Measurements from ENCODE around the gene TMEM94.
"Not testable (repeated sequence)": the region's sequence is repeated elsewhere in the genome, so short reads cannot be mapped to it uniquely, and the experiment has no call there.

Gene TMEM94

GRCh38 chr17:75476752-75477489 is 20.5 kb downstream of the TMEM94 start:
- Histone ChIP-seq H3K27me3 (no peaks in the 10 kb centered on the region), H3K4me2 (peak overlapping the region; percentile 42 to 95 (median 78)), H4K20me1 (peaks cover 0 to 28% (median 10%) of the 10 kb centered on the region in 11 experiments; a peak in 8 of 22 replicates), H3K9me3 (replicated peaks in 1 of 11) (no peaks in the 10 kb centered on the region), H3K36me3 (peaks cover 30 to 70% (median 44%) of the 10 kb centered on the region in 11 experiments; a peak in 21 of 22 replicates), H3K27ac (peak overlapping the region in 6 of 11 experiments; percentile 4 to 47 (median 30); a peak in 8 of 22 replicates), H3K4me3 (no peak overlapping the region), H3K4me1 (peaks cover 73 to 97% (median 95%) of the 10 kb centered on the region in 10 experiments), H3K9ac (peak overlapping the region in 6 of 11 experiments; percentile 11 to 49 (median 26); a peak in 7 of 22 replicates)
- no peak for TF ChIP-seq Cebpa-rat (IDR thresholded peaks at IDR 0.05)

- peaks cover 25 to 66% (median 39%) of the 10 kb centered on the region in 11 experiments; a peak in 21 of 22 replicates for H3K36me3 ChIP-seq
- peak overlapping the region in 1 of 11 experiments; percentile 25; a peak in 2 of 22 replicates for H3K9ac ChIP-seq
- not testable (repeated sequence) for H3K4me3 ChIP-seq; H3K9me3 ChIP-seq (replicated peaks in 1 of 11); H3K27me3 ChIP-seq
- peaks cover 76 to 97% (median 95%) of the 10 kb centered on the region in 10 experiments for H3K4me1 ChIP-seq
- peaks cover 0 to 28% (median 10%) of the 10 kb centered on the region in 11 experiments; a peak in 8 of 22 replicates for H4K20me1 ChIP-seq
- peak overlapping the region in 5 of 11 experiments; percentile 4 to 47 (median 20); a peak in 5 of 22 replicates for H3K27ac ChIP-seq
- H3K4me2 ChIP-seq: peak overlapping the region; percentile 42 to 95 (median 78)
Observed at GRCh38 chr17:75477490-75477862, 21.0 kb downstream of the TMEM94 start.

GRCh38 chr17:75478508-75478907 is 22.1 kb downstream of the TMEM94 start:
- TF ChIP-seq Cebpa-rat (IDR thresholded peaks at IDR 0.05): no peak
- H3K4me1 ChIP-seq: peaks cover 85 to 97% (median 95%) of the 10 kb centered on the region in 10 experiments
- H4K20me1 ChIP-seq: peaks cover 0 to 28% (median 10%) of the 10 kb centered on the region in 11 experiments; a peak in 8 of 22 replicates
- no peaks in the 10 kb centered on the region for H3K9me3 ChIP-seq (replicated peaks in 1 of 11)
- H3K4me2 ChIP-seq: peak overlapping the region in 7 of 11 experiments; percentile 8 to 40 (median 20); a peak in 10 of 22 replicates
- no peaks in the 10 kb centered on the region for H3K27me3 ChIP-seq
- H3K36me3 ChIP-seq: peaks cover 20 to 64% (median 35%) of the 10 kb centered on the region in 11 experiments; a peak in 20 of 22 replicates
- H3K27ac ChIP-seq: peak overlapping the region in 6 of 11 experiments; percentile 15 to 43 (median 34); a peak in 5 of 22 replicates
- no peak overlapping the region for H3K4me3 ChIP-seq
- H3K9ac ChIP-seq: peak overlapping the region in 1 of 11 experiments; percentile 21; a peak in 1 of 22 replicates

GRCh38 chr17:75480281-75480680 is 23.8 kb downstream of the TMEM94 start:
- Histone ChIP-seq H3K4me1 (peaks cover 89 to 95% (median 93%) of the 10 kb centered on the region in 10 experiments), H3K4me2 (peak overlapping the region; percentile 70 to 90 (median 82)), H3K4me3 (peak overlapping the region in 1 of 10 experiments; percentile 2; a peak in 1 of 20 replicates), H3K36me3 (peaks cover 4 to 51% (median 20%) of the 10 kb centered on the region in 11 experiments; a peak in 16 of 22 replicates), H4K20me1 (peaks cover 0 to 20% (median 10%) of the 10 kb centered on the region in 11 experiments; a peak in 8 of 22 replicates), H3K9me3 (replicated peaks in 1 of 11) (no peaks in the 10 kb centered on the region), H3K9ac (peak overlapping the region in 10 of 11 experiments; percentile 35 to 70 (median 56); a peak in 15 of 22 replicates), H3K27ac (peak overlapping the region in 9 of 11 experiments; percentile 19 to 82 (median 70); a peak in 18 of 22 replicates), H3K27me3 (no peaks in the 10 kb centered on the region)
- TF ChIP-seq Cebpa-rat (IDR thresholded peaks at IDR 0.05): no peak

GRCh38 chr17:75481194-75482068 is 25.0 kb downstream of the TMEM94 start:
- Histone ChIP-seq H3K27ac (peak overlapping the region; percentile 44 to 82 (median 67)), H3K4me2 (peak overlapping the region; percentile 70 to 90 (median 82)), H3K4me1 (peaks cover 89 to 95% (median 93%) of the 10 kb centered on the region in 10 experiments), H4K20me1 (peaks cover 0 to 11% (median 5%) of the 10 kb centered on the region in 11 experiments; a peak in 7 of 22 replicates), H3K36me3 (peaks cover 0 to 50% (median 18%) of the 10 kb centered on the region in 11 experiments; a peak in 14 of 22 replicates), H3K9ac (peak overlapping the region; percentile 36 to 70 (median 59)), H3K27me3 (no peaks in the 10 kb centered on the region), H3K9me3 (replicated peaks in 1 of 11) (no peaks in the 10 kb centered on the region), H3K4me3 (no peak overlapping the region; a peak in 1 of 20 replicates)
- no peak for TF ChIP-seq Cebpa-rat (IDR thresholded peaks at IDR 0.05)

- Histone ChIP-seq H3K9me3 (replicated peaks in 1 of 11) (no peaks in the 10 kb centered on the region), H3K27me3 (no peaks in the 10 kb centered on the region), H3K27ac (peak overlapping the region in 10 of 11 experiments; percentile 60 to 82 (median 68); a peak in 20 of 22 replicates), H3K4me2 (peak overlapping the region; percentile 70 to 90 (median 82)), H3K9ac (peak overlapping the region; percentile 36 to 70 (median 59); a peak in 20 of 22 replicates), H3K4me1 (peaks cover 89 to 95% (median 93%) of the 10 kb centered on the region in 10 experiments), H4K20me1 (peaks cover 0 to 6% (median 0%) of the 10 kb centered on the region in 11 experiments; a peak in 3 of 22 replicates), H3K4me3 (no peak overlapping the region), H3K36me3 (peaks cover 0 to 42% (median 18%) of the 10 kb centered on the region in 11 experiments; a peak in 14 of 22 replicates)
- TF ChIP-seq Cebpa-rat (IDR thresholded peaks at IDR 0.05): peak in 5 of 11 experiments; percentile 26 to 74 (median 49); a peak in 4 of 22 replicates
Observed at GRCh38 chr17:75482098-75482942, 25.9 kb downstream of the TMEM94 start.

- no peak for TF ChIP-seq Cebpa-rat (IDR thresholded peaks at IDR 0.05)
- peak overlapping the region; percentile 84 to 100 (median 96) for H3K4me2 ChIP-seq
- no peaks in the 10 kb centered on the region for H3K27me3 ChIP-seq
- peak overlapping the region in 7 of 10 experiments; percentile 57 to 66 (median 63); a peak in 9 of 20 replicates for H3K4me3 ChIP-seq
- peaks cover 0 to 22% (median 4%) of the 10 kb centered on the region in 11 experiments; a peak in 6 of 22 replicates for H3K36me3 ChIP-seq
- H3K9ac ChIP-seq: peak overlapping the region; percentile 72 to 91 (median 80)
- peaks cover 95 to 99% (median 97%) of the 10 kb centered on the region in 10 experiments for H3K4me1 ChIP-seq
- peak overlapping the region; percentile 79 to 98 (median 87) for H3K27ac ChIP-seq
- H3K9me3 ChIP-seq (replicated peaks in 1 of 11): no peaks in the 10 kb centered on the region
- no peaks in the 10 kb centered on the region; a peak in 1 of 22 replicates for H4K20me1 ChIP-seq
Observed at GRCh38 chr17:75485688-75486087, 29.3 kb downstream of the TMEM94 start.
